Activated CD4-positive, CD25-positive, alpha-beta regulatory T cell (primary cell): ENCODE results near the gene ELP4.
"Not testable (repeated sequence)": the region's sequence is repeated elsewhere in the genome, so short reads cannot be mapped to it uniquely, and the experiment has no call there.

Experiments used
- DNase-seq, 4 experiments: peaks; one replicate each; lab custom pipeline; 2025; lab: John Stamatoyannopoulos, UW

The ELP4 gene

GRCh38 chr11:31646216-31646615 lies 136.6 kb downstream of the ELP4 start:
- DNase-seq, result no peak

GRCh38 chr11:31649129-31649966 lies 139.8 kb downstream of the ELP4 start:
- DNase-seq, result no peak

- no peak for DNase-seq
These were observed 141.6 kb downstream of the ELP4 start for GRCh38 chr11:31651208-31651607.

GRCh38 chr11:31651822-31652221 lies 142.3 kb downstream of the ELP4 start:
- no peak for DNase-seq

DNA sequence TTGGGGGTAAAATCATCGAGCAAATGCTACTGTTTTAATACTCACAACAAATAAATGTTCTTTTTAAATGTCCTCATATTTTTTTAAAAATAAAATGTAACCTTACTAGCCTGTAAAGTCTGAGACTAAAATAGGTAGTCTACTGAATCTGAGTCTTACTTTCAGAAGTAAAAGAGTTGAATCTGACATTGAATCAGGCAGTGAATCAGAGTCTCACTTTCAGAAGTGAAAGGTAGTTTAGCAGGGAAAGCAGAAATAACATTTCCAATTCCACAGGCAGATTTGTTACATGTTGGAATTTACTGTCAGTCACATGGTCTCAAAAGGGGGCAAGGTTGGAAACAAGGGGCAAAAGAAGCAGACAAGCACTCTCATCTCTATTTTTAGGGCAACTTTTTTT lies 143.0 kb downstream of the ELP4 start:
- no peak for DNase-seq

- DNase-seq, result no peak
These were observed 145.9 kb downstream of the ELP4 start for GRCh38 chr11:31655483-31655882.

DNA sequence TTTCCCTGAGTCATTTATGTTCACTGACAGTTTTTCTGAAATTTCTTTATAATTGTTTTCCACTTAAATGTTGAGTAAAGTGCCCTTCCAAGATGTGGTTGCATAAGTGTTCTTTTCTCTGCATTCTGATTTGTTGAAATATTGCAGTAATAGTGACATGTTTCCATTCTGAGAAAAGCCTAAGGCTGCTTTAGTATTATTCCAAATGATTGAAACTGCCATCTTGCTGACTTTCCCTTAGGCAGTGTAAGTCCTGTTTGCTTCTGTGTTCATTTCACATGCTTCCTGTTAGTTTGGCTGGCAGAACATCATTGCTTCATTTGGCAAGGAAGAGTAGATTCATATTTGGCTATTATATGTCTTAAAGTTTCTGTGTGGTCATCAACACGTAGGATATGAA lies 146.5 kb downstream of the ELP4 start:
- no peak for DNase-seq

GRCh38 chr11:31657091-31657490 lies 147.5 kb downstream of the ELP4 start:
- DNase-seq, result no peak

DNA sequence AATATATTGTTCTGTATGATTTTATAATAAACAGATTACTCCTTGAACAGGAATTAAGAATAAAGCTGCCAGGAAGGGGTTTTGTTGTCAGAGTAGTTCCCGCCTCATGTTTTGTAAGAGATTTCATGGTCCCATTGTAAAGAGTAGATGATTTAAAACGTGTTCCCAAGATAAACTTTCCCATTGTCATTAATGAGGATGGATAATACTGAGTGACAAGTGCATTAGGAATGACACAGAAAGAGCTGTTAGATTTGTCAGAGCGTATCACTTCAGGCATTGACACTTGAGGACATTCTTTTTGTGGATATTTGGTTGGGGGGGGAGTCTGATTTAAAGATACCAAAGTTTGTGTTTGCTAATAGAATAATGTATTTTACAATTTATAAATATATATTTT lies 154.6 kb downstream of the ELP4 start:
- DNase-seq, result no peak

GRCh38 chr11:31664954-31665353 lies 155.4 kb downstream of the ELP4 start:
- no peak for DNase-seq

- no peak for DNase-seq
These were observed 162.1 kb downstream of the ELP4 start for GRCh38 chr11:31671681-31672080.

DNA sequence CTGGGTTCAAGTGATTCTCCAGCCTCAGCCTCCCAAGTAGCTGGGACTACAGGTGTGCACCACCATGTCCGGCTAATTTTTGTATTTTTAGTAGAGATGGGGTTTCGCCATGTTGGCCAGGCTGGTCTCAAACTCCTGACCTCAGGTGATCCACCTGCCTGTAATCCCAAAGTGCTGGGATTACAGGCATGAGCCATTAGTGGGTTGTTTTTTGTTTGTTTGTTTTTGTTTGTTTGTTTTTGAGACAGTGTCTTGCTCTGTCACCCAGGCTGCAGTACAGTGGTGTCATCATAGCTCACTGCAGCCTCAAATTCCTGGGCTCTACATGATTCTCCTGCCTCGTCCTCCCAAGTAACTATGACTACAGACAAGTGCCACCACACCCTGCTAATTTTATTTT lies 163.5 kb downstream of the ELP4 start:
- not testable (repeated sequence) for DNase-seq

DNA sequence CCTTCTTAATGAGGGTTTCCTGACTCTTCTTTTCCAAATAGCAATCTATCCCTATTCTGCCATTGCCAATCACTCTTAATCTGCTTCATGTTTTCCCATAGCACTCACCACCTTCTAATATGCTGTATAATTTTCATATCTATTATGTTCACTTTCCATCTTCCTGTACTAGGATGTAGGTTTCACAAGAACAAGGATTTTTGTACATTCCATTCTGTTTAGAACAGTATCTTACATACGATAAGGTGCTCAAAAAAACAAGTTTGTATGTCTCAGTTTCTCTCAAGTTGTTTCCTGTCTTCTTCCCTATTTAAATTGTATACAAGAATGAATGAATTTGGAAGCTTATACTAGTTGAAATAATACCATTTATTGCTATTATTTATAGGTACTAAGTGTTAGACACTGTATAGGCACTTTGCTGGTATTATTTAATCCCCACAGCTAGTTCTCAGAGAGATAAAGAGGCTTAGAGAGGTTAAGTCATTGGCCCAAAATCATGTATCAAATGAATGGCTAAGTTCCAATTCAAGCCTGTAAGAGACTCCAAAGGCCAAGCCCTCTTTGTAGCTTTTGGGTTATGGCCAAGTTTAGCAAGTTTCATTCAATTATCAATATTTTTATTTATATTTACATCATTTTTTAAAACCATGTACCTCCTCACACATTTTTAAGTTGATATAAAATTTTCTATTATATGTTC lies 166.9 kb downstream of the ELP4 start:
- no peak for DNase-seq

DNA sequence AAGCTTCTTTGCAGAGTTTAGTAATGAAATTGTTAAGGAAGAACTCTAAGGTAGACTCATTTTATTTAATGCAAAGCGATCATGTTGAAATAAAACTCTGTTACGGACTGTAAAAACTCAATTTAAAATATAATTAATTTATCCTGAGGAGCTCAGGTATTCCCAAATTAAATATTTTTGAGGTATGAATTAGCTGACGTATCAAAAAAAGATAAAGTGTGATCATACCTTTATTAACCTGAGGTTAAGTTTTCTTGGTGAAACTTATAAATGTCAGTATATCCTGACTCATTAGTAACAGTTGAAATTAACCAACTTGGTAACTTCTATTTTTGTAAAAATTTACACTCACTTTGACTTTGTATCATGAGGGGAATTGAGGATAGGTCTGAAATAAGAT lies 171.2 kb downstream of the ELP4 start:
- no peak for DNase-seq

GRCh38 chr11:31687256-31687655 lies 177.7 kb downstream of the ELP4 start:
- DNase-seq, result no peak

GRCh38 chr11:31687861-31688260 lies 178.3 kb downstream of the ELP4 start:
- DNase-seq, result no peak

DNA sequence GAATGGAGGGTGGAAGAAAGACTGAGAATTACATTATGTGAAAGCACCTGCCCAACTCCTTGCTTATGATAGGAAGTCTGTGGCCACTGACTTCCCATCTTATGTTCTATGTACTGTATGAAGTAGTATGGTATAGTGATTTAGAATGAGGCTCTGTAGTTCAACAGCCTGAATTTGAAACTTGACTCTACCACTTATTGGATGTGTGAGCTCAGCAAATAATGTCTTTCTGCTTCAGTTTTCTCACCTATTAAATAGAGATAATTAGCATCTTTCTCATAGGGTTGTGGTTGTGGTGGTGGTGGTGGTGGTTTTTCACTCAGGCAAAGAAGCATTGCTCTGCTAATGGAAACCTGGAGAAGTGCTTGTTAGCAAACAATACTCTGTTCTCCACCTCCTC lies 180.0 kb downstream of the ELP4 start:
- DNase-seq, result no peak

DNA sequence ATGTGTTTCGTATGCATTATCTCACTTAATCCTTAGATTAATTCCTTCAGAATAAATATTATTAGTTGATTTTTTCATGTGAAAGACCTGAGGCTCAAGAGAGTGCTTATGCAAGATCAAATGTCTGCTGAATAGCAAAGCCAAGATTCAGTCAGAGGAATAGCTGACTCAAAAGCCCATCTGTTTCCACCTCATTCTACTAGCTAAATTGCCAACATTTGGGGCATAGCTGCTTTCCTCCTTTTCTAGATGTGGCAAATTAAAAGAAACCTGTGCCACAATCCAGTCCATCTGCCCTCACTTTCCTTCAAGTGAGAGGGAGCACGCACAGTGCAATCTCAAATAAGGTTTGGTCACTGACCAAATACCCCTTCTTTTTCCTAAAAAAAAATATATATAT lies 180.5 kb downstream of the ELP4 start:
- no peak for DNase-seq

DNA sequence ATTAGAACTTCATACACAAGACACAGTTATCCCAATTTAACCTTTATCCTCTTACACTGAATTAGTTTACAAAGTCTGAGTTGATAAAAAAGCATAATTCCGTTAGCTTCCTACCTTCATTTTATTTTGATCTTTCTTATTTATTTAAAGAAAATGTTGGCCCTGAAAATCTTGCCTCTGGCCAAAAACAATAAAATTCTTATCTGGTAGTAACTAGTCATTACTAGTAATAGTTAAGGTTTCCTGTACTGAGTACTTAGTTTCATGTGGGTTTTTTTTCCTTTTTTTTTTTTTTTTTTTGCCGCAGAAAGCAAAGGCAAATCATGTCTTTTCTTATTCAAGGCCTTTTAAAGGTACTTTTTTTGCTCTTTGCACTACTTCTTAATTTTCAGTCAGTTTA lies 180.9 kb downstream of the ELP4 start:
- no peak for DNase-seq

DNA sequence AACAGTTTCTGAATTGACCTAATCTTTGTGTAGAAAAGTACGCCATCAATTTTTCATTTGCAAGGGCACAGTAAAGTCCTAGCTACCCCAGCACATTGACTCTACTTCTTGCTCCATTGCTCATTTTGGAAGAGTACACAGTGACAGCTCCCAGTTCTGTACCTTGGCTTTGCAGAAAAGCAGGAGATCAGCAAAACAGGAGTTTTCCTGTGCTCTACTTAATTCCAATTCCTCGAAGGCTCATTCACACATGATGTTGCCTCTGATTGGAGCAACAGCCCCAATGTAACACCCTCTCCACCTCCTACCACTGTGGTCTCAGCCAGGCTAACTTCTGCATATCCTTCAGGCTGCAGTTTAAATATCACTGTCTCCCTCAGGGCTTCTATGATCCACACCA lies 182.9 kb downstream of the ELP4 start:
- no peak for DNase-seq

DNA sequence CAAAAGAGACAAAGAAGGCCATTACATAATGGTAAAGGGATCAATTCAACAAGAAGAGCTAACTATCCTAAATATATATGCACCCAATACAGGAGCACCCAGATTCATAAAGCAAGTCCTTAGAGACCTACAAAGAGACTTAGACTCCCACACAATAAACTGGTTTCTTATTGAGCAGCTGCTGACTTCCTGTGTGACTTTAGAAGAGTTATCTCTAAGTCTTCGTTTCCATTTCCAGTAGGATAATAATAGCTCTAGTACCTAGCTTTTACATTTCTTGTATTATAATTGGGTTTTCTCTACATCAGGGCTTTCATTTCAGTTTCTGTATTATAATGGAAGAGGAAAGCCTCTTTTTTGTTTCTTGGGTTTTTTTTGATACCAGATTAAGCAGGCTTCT lies 187.5 kb downstream of the ELP4 start:
- DNase-seq, result not testable (repeated sequence)

DNA sequence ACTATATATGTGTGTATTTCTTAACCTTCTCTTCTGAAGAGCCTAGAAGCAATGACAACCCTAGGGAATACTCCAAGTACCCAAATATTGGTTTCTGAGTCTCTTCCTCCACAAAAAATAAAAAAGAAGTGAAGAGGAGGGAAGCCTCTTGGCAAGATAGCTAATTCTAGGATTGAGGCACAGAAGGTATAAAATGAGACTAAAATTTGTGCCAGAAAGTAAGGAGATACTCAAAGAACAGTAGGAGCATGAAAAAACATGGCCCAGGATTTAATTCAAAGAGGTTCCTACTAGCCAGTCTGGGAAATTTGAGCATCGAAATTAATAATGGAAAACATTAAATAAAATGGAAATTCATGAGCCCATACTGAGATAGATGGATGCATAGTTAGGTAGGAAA lies 189.5 kb downstream of the ELP4 start:
- no peak for DNase-seq

DNA sequence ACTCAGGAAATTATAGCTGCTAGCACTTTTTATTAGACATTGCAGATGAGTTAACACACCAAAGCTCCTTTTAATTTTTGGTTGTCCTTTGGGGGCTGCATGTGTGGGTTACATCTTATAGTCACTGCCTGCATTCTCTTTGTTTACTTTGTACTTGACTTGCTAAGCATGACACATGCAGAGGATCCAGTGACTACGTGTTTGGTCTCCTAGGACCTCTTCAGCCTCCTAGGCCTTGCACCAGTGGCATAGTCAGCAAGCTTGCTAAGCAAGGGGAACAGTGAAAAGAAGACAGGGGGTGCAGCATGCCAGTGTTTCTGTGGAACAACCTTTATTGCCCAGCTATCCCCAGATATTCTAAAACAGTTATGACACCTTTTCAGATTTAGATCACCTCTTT lies 193.4 kb downstream of the ELP4 start:
- no peak for DNase-seq

DNA sequence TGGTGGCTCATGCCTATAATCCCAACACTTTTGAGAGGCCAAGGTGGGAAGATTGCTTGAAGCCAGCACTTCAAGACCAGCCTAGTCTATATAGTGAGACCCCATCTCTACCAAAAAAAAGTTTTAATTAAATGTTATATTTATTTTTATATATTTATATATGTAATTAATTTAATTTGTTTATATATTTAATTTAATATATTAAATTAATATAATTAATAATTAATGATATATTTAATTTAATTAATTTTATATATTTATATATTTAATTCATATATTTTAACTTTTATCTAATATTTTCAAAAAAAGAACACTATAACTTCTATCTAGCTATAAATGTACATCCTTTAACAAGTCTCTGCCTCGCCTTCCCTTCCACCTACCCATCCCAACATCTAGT lies 196.8 kb downstream of the ELP4 start:
- DNase-seq, result no peak
